Measurements from ENCODE around the gene FRA10AC1.

DNA sequence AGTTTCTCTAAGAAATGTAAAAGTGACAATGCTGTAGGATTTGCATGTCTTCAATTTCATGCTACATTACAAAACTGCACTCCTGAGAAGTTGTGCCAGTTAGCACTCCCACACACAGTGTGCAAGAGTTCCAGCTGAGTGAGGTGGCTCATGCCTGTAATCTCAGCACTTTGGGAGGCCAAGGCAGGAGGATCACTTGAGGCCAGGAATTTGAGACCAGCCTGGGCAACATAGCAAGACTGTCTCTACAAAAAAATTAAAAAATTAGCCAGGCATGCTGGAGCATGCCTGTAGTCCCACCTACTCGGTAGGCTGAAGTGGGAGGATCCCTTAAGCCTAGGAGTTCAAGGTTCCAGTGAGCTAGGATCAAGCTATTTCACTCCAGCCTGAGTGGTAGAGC, 44.6 kb downstream of the FRA10AC1 start:
- TF ChIP-seq CTCF (IDR thresholded peaks at IDR 0.05 in 8 of 11, conservative IDR thresholded peaks at IDR 0.05 in 3 of 11), result no peak
- no peak for TF ChIP-seq POLR2A (IDR thresholded peaks at IDR 0.05)
- no peak for TF ChIP-seq POLR2AphosphoS5 (IDR thresholded peaks at IDR 0.05)
